ENCODE measurements around the gene ARPC5.

ARPC5 gene

DNA sequence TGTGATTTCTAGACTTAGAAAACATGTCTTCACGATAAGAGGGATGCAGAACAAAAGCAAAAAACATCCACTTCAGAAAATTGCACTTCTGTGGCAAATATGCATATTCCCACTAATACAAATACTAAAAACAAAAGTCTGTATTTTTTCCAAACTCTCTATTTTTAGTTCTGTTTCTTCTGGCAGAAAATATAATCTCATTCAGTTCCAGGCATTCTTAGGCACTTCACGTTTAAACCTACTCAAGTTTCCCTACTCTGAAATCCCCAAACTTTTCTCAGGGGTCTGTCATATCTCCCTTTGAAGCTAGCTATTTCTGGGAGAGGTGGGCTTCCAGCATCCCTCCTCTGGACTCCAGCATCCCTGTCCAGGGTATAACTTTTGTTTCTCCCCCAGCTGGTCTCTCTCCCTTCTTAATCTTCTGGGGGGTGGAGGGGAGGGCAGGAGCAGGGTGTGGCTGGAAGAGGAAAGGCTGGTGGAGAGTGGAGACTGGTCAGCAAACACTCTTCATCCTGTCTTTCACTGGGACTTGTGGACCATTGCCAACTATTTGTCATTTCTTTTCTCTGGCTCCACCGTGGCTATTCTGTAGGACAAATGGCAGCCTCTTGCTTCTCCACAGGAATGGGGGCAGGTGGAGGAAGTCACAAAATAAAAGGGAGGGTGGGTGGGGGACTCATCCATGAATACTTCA, 25.7 kb downstream of the ARPC5 start:
- DNase-seq, result no peak

DNA sequence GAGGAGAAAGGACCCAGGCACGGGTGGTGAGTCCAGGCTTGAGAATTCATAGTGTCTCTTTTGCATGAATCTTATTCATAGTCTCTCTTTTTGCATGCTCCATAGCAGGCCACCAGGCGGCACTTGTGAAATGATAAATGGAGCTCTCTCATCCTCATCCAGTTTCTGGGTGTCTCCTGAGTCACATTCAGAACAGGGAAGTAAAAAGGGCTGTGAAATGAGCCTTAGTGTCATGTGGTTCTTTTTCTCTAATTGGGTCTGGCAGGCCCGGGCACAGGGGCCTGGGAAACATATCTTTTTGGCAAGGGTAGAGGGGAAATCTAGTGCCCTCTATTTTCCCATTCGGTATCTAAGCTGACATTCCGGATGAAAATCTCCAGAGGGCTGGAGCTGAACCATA, 26.3 kb downstream of the ARPC5 start:
- no peak for DNase-seq

- DNase-seq, result no peak
Observed at GRCh38 chr1:183607322-183607980, 28.1 kb downstream of the ARPC5 start.

- DNase-seq, result no peak
Observed at GRCh38 chr1:183605904-183606303, 29.7 kb downstream of the ARPC5 start.

- no peak for DNase-seq
Observed at GRCh38 chr1:183604815-183605214, 30.8 kb downstream of the ARPC5 start.

GRCh38 chr1:183604038-183604808, 31.4 kb downstream of the ARPC5 start:
- DNase-seq, result no peak

GRCh38 chr1:183602510-183602909, 33.1 kb downstream of the ARPC5 start:
- no peak for DNase-seq

DNA sequence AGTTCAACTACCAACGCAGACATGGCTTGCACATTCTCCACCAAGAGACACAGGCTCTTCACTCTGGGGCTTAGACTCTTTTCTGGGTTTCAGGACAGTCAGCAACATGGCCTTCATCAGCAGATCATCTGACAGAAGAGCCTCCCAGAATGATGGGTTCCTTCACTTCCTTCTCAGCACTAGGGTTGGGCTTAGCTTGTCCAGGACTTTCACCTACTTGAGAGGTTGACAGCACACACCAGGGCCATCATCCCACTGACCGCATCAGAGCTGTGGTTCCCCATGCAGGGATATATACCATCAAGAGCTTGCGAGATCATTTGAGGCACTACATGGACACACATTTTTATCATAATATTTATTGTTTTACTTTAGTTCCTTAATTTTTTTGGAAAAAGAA, 34.9 kb downstream of the ARPC5 start:
- no peak for DNase-seq

DNA sequence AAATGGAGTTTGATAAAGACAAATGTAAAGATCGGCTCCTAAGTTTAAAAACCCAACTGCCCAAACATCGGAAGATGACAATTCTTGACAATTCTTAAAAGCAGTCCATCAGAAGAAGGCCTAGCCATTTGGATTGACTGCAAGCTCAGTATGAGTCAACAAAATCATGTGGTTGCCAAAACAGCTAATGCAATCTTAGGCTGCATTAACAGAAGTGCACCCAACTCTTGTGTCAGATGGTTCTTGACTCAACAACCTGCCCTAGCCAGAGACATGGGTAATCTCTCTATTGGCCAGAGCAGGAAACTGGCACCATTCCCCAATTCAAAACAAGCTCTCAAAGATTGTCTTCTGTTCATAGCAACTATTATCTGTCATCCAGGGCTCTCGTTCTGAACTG, 35.4 kb downstream of the ARPC5 start:
- no peak for DNase-seq

- no peak for DNase-seq
Observed at GRCh38 chr1:183598386-183598785, 37.2 kb downstream of the ARPC5 start.

- no peak for DNase-seq
Observed at GRCh38 chr1:183597656-183598347, 37.8 kb downstream of the ARPC5 start.

DNA sequence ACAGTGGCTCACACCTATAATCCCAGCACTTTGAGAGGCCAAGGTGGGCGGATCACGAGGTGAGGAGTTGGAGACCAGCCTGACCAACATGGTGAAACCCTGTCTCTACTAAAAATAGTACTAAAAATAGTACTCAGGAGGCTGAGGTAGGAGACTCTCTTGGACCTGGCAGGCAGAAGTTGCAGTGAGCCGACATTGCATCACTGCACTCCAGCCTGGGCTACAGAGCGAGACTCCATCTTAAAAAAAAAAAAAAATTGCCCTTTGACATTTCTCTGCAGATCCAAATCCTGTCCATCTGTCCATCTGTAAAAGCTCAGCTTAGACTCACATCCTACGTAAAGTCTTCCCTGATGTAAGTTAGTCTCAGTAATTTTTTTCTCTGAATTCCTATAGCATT, 39.1 kb downstream of the ARPC5 start:
- no peak for DNase-seq

DNA sequence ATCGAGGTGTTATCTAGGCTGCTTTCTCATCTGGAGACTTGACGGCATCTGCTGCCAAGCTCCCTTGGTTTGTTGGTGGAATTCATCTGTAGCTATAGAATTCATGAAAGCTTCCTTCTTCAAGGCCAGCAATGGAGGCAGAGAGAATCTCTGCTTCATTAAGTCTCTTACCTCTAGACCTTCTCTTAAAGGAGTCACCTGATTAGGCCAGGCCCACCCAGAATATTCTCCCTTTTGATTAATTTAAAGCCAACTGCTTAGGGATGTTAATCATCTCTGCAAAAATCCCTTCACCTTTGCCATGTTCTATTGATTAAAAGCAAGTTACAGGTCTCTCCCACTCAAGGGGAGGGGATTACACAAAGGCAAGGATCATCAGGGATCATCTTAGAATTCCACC, 40.0 kb downstream of the ARPC5 start:
- no peak for DNase-seq

DNA sequence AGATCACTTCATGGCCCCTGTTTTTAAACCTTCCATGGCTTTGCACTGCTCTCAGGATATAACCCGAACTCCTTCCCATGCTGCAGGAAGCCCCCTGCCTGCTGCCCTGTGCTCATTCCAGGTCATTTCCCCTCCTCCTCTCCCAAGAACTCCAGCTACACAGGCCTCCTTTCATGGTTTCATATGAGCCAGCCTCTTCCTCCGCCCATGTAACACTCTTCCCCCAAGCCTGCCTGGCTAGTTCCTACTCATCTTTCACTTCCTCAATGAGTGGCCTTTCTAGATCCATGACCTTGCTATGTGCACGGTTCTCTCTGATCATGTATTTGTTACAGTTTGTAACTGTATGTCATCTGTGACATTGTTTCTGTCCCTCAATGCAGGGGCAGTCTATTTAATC, 42.2 kb downstream of the ARPC5 start:
- DNase-seq, result no peak

DNA sequence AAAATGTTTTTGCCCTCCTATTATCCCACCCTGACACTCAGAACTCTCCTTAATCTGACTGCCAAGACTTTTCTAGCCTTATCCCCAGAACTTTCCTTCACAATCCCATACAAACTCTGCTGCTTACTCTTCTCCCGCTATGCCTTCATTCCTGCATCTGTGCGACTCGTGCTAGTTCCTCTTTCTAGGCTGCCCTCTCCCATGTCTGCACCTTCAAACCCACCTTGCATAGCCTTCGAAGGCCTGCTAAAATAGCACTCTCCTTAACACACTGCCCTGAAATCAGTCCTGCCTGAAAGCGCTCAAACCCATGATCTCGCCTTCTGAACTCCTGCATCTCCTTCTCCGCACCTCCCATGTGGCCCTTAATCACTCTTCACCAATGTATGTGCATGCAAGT, 42.9 kb downstream of the ARPC5 start:
- no peak for DNase-seq

- DNase-seq, result peak; percentile 42
Observed at GRCh38 chr1:183590244-183591191, 45.1 kb downstream of the ARPC5 start, which contains the start of gene NCF2. TSS of gene NCF2 (minus strand) at chr1:183590459. CDS start at chr1:183590329, 130 bp downstream.

- DNase-seq, result no peak
Observed at GRCh38 chr1:183589874-183590243, 45.7 kb downstream of the ARPC5 start.

DNA sequence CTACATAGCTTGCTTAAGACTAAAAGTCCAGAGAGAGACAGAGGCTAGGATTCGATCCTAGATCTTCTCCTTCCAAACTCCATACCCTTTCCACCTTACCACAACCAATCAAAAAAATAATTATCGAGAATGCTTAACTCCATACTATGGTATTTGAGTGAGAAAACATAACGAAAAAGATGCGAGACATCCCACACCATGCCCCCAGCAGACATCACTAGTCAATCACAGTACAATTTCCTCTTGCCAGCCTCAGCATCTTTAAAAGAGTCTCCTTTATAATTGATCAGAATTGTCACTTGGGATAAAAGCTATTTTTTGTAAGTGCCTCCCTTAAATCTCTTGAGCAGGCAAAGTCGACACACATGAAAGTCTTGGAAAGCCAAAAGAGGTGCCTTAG, 46.2 kb downstream of the ARPC5 start:
- no peak for DNase-seq

GRCh38 chr1:183588827-183589226, 46.8 kb downstream of the ARPC5 start:
- no peak for DNase-seq

DNA sequence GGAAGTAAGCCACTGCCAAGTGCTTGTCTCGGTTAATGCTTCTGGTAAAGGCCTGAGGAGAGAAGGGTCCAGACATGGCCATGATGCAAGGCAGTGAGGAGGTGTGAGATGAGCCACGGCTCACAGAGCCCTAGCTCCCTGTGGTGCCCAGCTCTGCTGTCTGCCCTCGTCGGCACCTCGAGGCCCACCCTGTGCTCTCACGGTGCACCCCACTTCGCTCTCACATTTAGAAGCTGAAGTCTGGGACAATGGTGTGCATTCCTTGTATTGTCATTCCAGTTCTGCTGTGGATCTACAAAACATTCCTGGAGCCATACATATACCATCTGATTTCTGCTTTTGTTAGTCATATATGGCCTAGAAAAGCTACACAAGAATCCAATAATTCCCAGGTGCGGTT, 48.7 kb downstream of the ARPC5 start:
- DNase-seq, result no peak

DNA sequence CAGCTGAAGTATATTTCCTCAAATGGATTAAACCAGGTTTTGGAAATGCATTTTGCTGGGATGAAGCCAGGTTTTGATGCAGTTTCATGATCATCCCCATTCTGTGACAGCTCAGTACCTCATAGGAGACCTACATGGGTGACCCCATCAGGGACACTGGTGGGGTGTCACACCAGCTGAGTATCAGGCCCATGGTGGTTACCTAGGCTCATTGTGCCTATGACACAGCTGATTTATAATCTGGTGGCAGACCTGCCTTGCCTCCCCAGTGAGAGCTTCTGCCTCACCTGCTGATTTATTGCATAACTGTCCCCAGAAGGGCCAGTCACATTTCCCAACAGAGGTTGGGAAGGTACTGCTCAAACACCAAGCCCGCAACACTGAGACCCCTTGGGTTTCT, 49.1 kb downstream of the ARPC5 start:
- no peak for DNase-seq

- DNase-seq, result no peak
Observed at GRCh38 chr1:183585038-183585437, 50.5 kb downstream of the ARPC5 start.
